ENCODE measurements around the gene ZNF827.

Gene ZNF827

DNA sequence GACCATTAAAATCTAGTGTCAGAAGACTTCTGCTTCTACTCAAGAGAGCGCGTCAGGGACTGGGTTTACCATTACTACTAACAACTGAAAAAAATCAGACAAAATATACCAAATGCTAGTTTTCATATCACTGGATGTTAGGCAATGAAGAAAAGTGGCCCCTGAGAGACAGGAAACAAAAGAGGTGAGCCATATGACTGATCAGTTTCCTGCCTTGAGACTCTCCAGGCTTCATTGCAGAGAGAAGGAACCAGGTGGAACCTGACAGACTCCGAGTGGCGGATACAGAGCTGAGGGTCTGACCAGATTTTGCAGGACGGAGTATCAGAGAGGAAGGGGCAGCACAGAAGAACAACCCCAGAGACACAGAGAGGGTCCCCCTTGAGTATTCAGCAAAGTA, 172.3 kb downstream of the ZNF827 start:
- Mint-ChIP-seq H3K4me3 (no peak overlapping the region), H3K36me3 (ENCODE audit: low read depth) (no peaks in the 10 kb centered on the region), H3K4me1 (ENCODE audit: low read depth) (peaks cover 10% of the 10 kb centered on the region), H3K27me3 (no peaks in the 10 kb centered on the region), H3K27ac (no peak overlapping the region), H3K9me3 (peaks cover 19% of the 10 kb centered on the region)
- intact Hi-C loops (cut with micrococcal nuclease): no loop called here

DNA sequence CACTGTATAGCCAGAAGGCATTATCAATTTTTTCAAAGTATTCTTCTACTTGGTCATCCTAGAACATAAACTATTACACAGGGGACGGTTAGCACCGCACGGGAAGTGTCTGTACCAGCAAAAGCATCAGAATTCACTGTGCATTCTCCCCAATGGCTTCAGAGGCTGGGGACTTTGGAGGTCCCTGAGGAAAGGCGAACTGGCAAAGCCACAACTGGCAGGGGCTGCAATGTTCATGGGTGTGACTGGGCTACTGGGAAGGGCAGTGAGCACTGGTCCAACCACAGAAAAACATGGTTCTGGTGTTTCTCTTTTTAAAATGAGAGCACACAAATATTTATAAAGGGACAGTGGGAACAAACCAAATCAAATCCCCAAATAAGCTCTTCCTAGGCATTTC, 175.2 kb downstream of the ZNF827 start:
- Mint-ChIP-seq H3K4me3 (no peak overlapping the region), H3K9me3 (peaks cover 19% of the 10 kb centered on the region), H3K27ac (no peak overlapping the region), H3K36me3 (ENCODE audit: low read depth) (no peaks in the 10 kb centered on the region), H3K4me1 (ENCODE audit: low read depth) (no peaks in the 10 kb centered on the region), H3K27me3 (no peaks in the 10 kb centered on the region)
- intact Hi-C loops (cut with micrococcal nuclease): no loop called here

DNA sequence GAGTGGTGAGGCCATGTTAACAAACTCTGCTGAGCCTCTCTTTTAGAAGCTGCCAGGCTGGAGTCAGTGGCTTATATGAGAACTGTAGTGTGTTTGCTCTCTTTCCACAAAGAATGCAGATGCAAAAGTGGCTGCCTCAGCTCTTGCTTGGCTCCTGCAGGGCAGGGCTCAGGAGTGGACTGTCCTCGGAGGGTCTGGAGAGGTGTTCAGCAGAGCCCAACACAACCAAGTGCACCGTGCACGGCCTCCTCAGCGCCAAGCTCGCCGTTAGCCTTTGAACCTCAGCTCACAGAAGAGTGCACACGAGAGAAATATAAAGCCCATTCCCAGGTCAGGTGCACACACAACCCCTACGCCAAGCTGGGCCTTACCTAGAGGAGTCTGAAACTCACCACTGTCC, 175.9 kb downstream of the ZNF827 start:
- no peaks in the 10 kb centered on the region for H3K4me1 Mint-ChIP-seq (ENCODE audit: low read depth)
- no peaks in the 10 kb centered on the region for H3K27me3 Mint-ChIP-seq
- intact Hi-C loops (cut with micrococcal nuclease): no loop called here
- H3K9me3 Mint-ChIP-seq: peaks cover 18% of the 10 kb centered on the region
- H3K27ac Mint-ChIP-seq: no peak overlapping the region
- no peaks in the 10 kb centered on the region for H3K36me3 Mint-ChIP-seq (ENCODE audit: low read depth)
- H3K4me3 Mint-ChIP-seq: no peak overlapping the region

DNA sequence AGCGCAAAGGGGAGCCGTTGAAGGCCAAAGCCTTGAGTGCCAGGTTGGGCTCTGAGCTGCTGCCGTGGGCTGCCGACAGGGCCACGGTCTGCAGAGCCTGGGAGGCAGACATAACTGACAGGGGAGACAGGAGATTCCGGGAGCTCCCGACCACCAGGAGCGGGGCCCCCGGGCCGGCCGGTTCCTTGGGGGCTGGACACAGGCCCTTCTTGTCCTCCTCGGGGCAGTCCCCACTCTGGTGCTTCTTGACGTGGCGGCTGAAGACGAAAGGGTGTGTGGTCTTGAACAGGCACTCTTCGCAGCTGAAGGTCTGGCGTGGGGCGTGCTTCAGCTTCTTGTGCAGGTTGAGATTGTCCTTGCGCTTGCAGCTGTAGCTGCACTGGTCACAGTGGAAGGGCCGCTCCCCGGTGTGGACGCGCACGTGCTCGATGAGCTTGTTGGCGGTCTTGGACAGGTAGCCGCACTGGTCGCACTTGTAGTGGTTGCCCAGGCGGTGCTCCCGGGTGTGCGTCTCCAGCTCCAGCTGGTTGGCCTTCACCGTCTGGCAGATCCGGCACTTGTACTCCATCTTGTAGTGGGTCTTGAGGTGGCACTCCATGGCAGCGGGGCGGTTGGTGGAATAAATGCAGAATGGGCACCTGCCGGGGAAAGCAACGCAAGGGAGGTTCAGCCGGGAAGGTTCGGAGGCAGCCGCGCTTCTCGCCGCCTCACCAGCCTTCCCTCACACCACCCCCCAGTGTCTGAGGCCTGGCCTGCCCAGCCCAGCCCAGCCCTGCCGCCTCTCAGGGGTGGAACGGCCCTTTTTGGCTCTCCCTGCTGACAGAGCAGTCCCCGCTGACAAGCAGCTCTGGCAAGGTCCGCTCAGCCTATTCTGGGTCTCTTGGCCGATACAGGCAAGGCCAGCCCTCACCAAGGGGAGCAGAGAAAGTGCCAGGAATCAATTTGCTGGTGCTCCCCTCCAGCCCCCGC, 177.4 kb downstream of the ZNF827 start:
- intact Hi-C loops (cut with micrococcal nuclease): no loop called here
- H3K27ac Mint-ChIP-seq: no peak overlapping the region
- H3K9me3 Mint-ChIP-seq: peaks cover 3% of the 10 kb centered on the region
- H3K36me3 Mint-ChIP-seq (ENCODE audit: low read depth): no peaks in the 10 kb centered on the region
- H3K4me3 Mint-ChIP-seq: no peak overlapping the region
- no peaks in the 10 kb centered on the region for H3K27me3 Mint-ChIP-seq
- peaks cover 9% of the 10 kb centered on the region for H3K4me1 Mint-ChIP-seq (ENCODE audit: low read depth)

DNA sequence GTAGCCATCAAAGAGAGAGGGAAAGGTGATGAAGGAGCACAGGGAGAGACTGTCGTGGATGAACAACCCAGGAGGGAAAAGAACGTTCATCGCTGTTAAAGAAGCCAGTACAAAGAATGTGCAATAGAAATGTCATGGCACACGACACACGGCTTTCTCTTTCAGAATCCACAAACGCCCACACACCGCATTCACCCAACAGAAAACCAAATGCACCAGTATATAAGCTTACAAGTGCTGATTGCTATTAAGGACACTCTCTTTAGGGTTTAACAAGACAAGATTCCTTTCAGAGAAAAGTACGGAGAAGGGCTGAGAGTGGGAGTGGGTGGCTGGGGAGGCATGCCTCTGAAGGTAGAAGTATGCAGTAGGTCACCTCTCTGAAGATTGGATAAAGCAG, 178.4 kb downstream of the ZNF827 start:
- Mint-ChIP-seq H3K4me3 (no peak overlapping the region), H3K27me3 (no peaks in the 10 kb centered on the region), H3K4me1 (ENCODE audit: low read depth) (peaks cover 15% of the 10 kb centered on the region), H3K27ac (no peak overlapping the region), H3K36me3 (ENCODE audit: low read depth) (no peaks in the 10 kb centered on the region), H3K9me3 (no peaks in the 10 kb centered on the region)
- intact Hi-C loops (cut with micrococcal nuclease): no loop called here

DNA sequence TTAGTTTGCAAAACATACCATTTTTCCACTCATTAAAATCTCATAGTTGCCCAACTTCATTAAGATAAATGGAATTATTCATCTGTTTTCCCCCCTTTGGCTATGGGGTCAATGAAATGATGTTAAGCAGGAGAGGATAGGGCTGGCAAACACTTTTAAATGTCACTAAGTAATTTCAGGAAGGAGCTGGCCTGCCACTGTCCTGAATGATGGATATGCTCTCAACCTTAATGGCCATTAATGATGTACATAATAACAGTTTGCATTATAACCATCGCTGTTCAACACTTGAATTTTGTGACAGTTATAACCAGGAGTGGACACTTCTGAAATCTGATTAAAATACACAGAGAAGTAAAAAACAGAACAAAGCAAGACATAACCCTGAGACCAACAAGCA, 181.4 kb downstream of the ZNF827 start:
- peaks cover 15% of the 10 kb centered on the region for H3K4me1 Mint-ChIP-seq (ENCODE audit: low read depth)
- H3K27ac Mint-ChIP-seq: no peak overlapping the region

DNA sequence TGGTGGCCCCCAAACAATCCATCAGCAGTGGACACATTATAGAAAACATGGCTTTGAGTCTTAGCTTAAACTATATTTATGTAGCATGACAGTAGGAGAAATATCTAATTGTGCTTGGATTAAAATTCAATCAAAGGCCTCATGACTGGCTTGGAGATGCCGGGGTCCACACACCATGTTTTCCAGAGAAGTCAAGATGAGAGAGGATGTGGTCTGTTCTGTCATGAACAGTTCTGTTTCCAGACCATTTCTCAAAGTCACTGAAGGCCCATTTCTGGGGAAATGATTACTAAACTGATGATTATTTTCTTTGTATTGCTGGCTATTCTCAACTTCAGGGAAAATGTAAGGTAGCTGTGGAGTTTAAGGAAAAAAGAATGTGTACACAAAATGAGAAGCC, 182.4 kb downstream of the ZNF827 start:
- Mint-ChIP-seq H3K27ac (peak overlapping the region; percentile 37), H3K4me3 (no peak overlapping the region), H3K9me3 (no peaks in the 10 kb centered on the region), H3K36me3 (ENCODE audit: low read depth) (no peaks in the 10 kb centered on the region), H3K27me3 (no peaks in the 10 kb centered on the region), H3K4me1 (ENCODE audit: low read depth) (peaks cover 15% of the 10 kb centered on the region)
- intact Hi-C loops (cut with micrococcal nuclease): no loop called here

More for the DNA sequence above, 181.4 kb downstream of the ZNF827 start:
- H3K36me3 Mint-ChIP-seq (ENCODE audit: low read depth): no peaks in the 10 kb centered on the region
- intact Hi-C loops (cut with micrococcal nuclease): no loop called here
- no peaks in the 10 kb centered on the region for H3K27me3 Mint-ChIP-seq
- no peaks in the 10 kb centered on the region for H3K9me3 Mint-ChIP-seq
- H3K4me3 Mint-ChIP-seq: no peak overlapping the region

DNA sequence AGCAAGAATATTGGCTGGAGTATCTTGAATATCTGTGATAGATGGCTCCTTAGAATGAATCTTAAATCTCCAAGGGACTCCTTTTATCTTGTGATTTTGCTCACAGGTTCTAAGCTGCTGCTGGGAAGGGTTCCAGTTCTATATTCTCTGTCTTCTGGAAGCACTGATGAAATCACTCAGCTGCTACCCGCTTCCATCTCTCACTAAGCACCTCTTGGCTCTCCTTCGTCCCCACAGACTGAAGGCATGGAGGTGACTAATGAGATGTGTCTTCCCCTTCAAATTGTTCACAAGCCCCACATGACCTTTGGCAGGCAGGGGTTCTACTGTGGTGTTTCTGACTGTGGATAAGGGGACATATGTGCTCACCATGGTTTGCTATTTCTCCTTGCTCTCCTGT, 182.8 kb downstream of the ZNF827 start:
- Mint-ChIP-seq H3K27ac (peak overlapping the region; percentile 37), H3K36me3 (ENCODE audit: low read depth) (no peaks in the 10 kb centered on the region), H3K27me3 (no peaks in the 10 kb centered on the region), H3K4me3 (no peak overlapping the region), H3K9me3 (peaks cover 2% of the 10 kb centered on the region), H3K4me1 (ENCODE audit: low read depth) (peaks cover 15% of the 10 kb centered on the region)
- intact Hi-C loops (cut with micrococcal nuclease): no loop called here

DNA sequence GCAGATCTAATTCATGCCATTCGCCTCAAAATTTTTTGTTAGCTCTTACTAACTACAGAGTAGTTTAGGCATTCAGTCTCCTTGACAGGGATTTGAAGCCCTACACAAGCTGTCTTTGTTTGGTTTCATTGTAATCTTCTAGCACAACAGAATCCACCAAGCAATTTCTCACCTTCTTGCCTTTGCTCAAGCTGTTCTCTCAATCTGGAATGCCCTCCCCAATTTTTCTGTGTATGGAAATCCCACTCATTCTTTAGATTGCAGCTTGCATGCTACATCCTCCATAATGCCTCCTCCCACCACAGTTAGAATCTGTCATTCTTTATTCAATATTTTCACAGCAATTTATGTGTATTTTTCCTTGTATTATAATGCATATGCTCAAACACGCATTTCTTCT, 195.0 kb downstream of the ZNF827 start:
- no peak overlapping the region for H3K27ac Mint-ChIP-seq
- H3K27me3 Mint-ChIP-seq: peaks cover 11% of the 10 kb centered on the region
- intact Hi-C loops (cut with micrococcal nuclease): no loop called here
- no peaks in the 10 kb centered on the region for H3K36me3 Mint-ChIP-seq (ENCODE audit: low read depth)
- H3K9me3 Mint-ChIP-seq: peaks cover 10% of the 10 kb centered on the region
- no peak overlapping the region for H3K4me3 Mint-ChIP-seq
- H3K4me1 Mint-ChIP-seq (ENCODE audit: low read depth): peaks cover 14% of the 10 kb centered on the region

DNA sequence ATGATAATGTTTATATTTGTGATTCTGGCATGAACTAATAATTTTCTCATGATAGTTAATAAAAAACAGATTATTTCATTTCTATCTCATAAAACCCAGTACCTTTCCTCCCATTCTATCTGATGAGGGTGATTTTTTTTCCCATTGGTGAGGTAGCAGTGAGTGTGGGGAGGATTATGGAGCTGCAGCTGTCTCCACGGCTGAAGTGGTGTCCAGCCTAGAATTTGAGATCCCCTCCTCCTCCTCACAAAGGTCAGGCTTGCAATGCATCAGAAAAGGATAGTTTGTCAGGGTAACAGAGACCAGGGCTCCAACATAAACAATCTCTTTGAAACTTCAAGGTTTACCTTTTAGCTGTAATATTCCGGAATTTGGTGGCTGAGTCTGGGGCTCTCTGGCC, 197.8 kb downstream of the ZNF827 start:
- H3K4me3 Mint-ChIP-seq: no peak overlapping the region
- H3K27ac Mint-ChIP-seq: no peak overlapping the region
- no peaks in the 10 kb centered on the region for H3K36me3 Mint-ChIP-seq (ENCODE audit: low read depth)
- H3K4me1 Mint-ChIP-seq (ENCODE audit: low read depth): peaks cover 7% of the 10 kb centered on the region
- no peaks in the 10 kb centered on the region for H3K9me3 Mint-ChIP-seq
- intact Hi-C loops (cut with micrococcal nuclease): no loop called here
- peaks cover 7% of the 10 kb centered on the region for H3K27me3 Mint-ChIP-seq

DNA sequence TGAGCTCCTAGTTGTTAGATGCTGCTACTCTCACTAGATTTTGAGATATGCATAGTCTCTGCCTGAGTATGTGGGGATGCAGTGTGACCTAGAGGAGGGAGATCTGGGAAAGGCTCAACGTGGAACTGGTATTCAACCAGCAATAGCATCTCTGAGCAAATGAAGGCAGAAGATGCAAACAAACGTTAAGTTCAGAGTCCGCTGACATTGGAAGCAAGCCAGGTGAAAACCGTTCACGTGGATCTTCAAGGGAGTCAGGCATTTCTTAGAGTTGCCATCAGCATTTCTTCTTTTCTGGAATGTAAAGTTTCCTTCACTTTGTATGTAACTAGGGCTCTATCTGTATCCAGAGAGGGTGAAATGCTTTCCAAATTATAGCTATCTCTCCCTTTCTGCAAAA, 198.8 kb downstream of the ZNF827 start:
- Mint-ChIP-seq H3K27ac (no peak overlapping the region), H3K9me3 (no peaks in the 10 kb centered on the region), H3K4me3 (no peak overlapping the region), H3K36me3 (ENCODE audit: low read depth) (no peaks in the 10 kb centered on the region), H3K27me3 (peaks cover 9% of the 10 kb centered on the region), H3K4me1 (ENCODE audit: low read depth) (peaks cover 8% of the 10 kb centered on the region)
- intact Hi-C loops (cut with micrococcal nuclease): no loop called here

DNA sequence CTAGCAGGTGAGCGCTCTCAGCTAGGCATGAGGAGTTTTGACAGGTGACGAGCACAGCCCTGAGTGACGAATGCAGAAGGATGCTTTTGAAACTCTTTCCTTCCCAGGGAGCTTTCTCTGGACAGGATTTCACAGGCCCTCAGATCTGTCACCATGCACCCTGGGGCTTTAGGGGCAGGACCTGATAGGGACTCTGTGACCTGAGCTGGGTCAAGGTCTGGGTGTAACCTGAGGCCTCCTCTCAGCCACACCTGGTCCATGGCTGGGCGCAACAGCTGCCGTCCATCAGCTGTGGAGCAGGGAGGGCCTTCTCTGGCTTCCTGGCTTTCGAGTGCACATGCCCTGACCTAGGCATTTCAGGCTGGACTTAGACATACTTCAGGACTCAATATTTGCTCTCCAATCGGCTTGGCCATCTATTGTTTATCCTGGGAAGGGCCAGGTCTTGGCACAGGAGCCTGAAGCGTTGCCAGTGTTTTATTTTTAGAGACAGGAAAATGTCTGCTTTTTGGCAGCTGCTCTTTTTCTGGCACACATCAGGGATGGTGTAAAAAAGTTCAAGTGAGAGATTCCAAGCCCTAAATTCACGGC, 202.3 kb downstream of the ZNF827 start:
- peaks cover 28% of the 10 kb centered on the region for H3K4me1 Mint-ChIP-seq (ENCODE audit: low read depth)
- no peaks in the 10 kb centered on the region for H3K36me3 Mint-ChIP-seq (ENCODE audit: low read depth)
- no peaks in the 10 kb centered on the region for H3K9me3 Mint-ChIP-seq
- no peak overlapping the region for H3K27ac Mint-ChIP-seq
- H3K27me3 Mint-ChIP-seq: peaks cover 6% of the 10 kb centered on the region
- H3K4me3 Mint-ChIP-seq: no peak overlapping the region
- intact Hi-C loops (cut with micrococcal nuclease): no loop called here

DNA sequence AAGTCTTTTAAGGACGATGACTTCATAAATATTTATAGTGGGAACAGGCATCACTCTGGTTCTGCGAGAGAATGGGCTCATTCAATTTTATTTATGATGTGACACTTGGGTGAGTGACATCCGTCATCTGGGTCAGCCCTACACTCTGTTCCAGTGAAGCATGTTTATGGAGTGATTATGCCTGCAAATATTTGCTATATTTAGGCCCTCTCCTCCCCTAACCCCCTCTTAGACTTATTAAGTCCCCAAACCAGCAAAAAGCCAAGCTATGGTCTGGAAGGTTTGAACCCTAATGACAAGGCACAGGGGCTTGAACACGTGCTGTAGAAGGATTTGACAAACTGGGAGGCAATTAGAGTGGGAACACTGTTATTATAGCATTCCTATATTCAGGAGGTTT, 202.8 kb downstream of the ZNF827 start:
- Mint-ChIP-seq H3K9me3 (no peaks in the 10 kb centered on the region), H3K36me3 (ENCODE audit: low read depth) (no peaks in the 10 kb centered on the region), H3K4me1 (ENCODE audit: low read depth) (peaks cover 28% of the 10 kb centered on the region), H3K27me3 (peaks cover 8% of the 10 kb centered on the region), H3K4me3 (no peak overlapping the region), H3K27ac (no peak overlapping the region)
- intact Hi-C loops (cut with micrococcal nuclease): no loop called here

DNA sequence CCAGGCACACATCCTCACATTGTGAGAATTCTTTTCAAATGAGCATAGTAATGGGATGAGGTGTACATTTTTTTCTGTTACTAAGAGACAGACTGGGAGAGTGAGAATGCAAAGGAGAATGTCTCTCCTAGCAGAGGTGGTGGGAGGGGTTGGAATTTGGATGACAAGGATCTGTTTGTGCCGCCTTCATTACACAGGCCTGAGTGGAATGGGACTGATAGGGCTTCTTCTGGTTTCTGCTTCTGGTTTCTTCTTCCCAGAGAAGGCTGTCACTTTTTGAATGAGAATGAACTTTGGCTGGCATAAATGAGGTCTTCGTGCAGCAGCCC, 203.3 kb downstream of the ZNF827 start:
- Mint-ChIP-seq H3K4me3 (no peak overlapping the region), H3K4me1 (ENCODE audit: low read depth) (peaks cover 28% of the 10 kb centered on the region)

More for the DNA sequence above, 203.3 kb downstream of the ZNF827 start:
- Mint-ChIP-seq H3K27me3 (peaks cover 8% of the 10 kb centered on the region), H3K36me3 (ENCODE audit: low read depth) (no peaks in the 10 kb centered on the region), H3K9me3 (no peaks in the 10 kb centered on the region), H3K27ac (no peak overlapping the region)
- intact Hi-C loops (cut with micrococcal nuclease): no loop called here

Data from dendritic cell treated with granulocyte-macrophage colony-stimulating factor and Interleukin-4, amounts not matched to agents 40 ng/mL and 50 ng/mL, for 4 days (primary cell).